Measurements from ENCODE around the gene SLC25A46. TPM values are rescaled to one million over a fixed set of nuclear protein-coding genes. Genes with fewer than 3 reads are reported as not detected.
A peak's percentile ranks its signal among the peaks of the same experiment; 100 is the strongest.
"Not testable (repeated sequence)": the region's sequence is repeated elsewhere in the genome, so short reads cannot be mapped to it uniquely, and the experiment has no call there.

SLC25A46 gene
- total RNA-seq, 1 donor from 2014 or later: 31.9 TPM

DNA sequence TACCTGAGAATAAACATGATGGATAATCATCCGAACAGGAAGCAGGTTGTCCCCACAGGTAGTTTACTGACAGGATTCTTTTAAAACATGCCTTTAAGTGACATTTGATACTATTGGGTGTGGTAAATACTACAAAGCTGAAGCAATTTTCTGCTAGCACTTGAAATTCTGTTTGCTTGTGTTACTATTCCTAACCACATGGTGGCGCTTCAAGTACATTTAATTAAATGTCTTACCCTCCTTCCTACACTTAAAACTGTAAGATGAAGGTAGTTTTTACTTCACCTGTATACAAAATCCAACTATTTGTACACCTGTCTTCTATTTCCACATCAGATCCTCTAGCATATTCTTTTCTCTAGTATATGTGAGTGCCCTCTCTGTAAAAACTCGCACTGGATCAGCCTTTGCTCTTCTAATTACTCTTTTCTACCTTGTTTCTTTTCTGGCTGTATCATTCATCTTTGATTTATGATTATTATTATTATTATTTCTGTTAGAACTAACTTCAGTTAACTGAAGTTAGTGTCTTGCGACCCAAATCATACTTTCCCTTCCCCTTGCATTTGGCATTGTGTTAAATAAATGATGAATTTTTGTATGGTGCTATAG, 18.4 kb downstream of the SLC25A46 start:
- peak; percentile 55 for ATAC-seq

- no peak for ATAC-seq
Observed at GRCh38 chr5:110760158-110760557, 21.4 kb downstream of the SLC25A46 start.

- ATAC-seq: no peak
Observed at GRCh38 chr5:110768138-110768860, 29.5 kb downstream of the SLC25A46 start.

GRCh38 chr5:110769000-110769681, 30.3 kb downstream of the SLC25A46 start:
- peak; percentile 77 for ATAC-seq

GRCh38 chr5:110770286-110770685, 31.5 kb downstream of the SLC25A46 start:
- no peak for ATAC-seq

DNA sequence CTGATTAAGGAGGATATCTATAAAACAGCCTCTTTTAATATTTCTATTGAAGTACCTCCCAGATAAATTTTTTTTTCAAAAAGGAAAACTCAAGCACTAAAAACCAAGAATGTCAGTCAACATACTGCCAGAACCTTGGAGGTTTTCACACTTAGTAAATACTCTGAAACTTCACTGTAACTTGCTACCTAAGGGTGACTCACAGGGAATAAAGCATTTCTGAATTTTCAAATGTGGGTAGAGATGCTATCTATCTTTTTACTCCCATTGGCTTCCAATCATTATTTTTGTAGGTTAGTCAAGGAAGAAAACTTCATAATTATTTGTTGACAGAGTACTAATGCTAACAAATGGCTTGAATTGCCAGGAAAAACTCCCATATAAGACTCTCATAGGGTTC, 46.1 kb downstream of the SLC25A46 start:
- no peak for ATAC-seq

DNA sequence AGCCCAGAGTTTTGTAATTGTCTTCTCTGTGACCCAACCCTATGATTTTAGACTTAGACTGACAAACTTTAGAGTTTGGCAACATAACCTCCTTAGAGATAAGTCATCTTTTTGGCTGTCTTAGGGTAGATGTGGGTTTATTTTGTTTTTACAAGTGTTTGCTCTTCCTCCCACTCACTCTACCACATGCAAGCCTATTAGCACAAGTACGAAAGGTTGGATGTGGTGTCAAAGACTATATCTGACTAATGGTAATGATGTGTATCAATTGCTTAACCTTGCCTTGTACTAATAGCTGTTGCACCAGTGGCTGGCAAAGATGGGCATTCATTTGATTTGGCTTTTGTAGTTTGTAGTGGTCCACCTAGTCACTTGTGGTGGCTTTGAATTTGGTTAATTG, 46.5 kb downstream of the SLC25A46 start:
- ATAC-seq: no peak

DNA sequence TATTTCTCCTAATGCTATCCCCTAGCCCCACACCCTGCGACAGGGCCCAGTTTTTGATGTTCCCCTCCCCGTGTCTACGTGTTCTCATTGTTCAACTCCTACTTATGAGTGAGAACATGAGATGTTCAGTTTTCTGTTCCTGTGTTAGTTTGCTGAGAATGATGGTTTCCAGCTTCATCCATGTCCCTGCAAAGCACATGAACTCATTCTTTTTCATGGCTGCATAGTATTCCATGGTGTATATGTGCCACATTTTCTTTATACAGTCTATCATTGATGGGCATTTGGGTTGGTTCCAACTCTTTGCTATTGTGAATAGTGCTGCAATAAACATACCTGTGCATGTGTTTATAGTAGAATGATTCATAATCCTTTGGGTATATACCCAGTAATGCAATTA, 49.2 kb downstream of the SLC25A46 start:
- ATAC-seq: not testable (repeated sequence)

GRCh38 chr5:110790673-110791072, 51.9 kb downstream of the SLC25A46 start:
- no peak for ATAC-seq

GRCh38 chr5:110802998-110803397, 64.2 kb downstream of the SLC25A46 start:
- ATAC-seq: no peak

- ATAC-seq: peak; percentile 98
Observed at GRCh38 chr5:110803467-110804326, 64.9 kb downstream of the SLC25A46 start.

GRCh38 chr5:110807169-110807568, 68.4 kb downstream of the SLC25A46 start:
- ATAC-seq: no peak

DNA sequence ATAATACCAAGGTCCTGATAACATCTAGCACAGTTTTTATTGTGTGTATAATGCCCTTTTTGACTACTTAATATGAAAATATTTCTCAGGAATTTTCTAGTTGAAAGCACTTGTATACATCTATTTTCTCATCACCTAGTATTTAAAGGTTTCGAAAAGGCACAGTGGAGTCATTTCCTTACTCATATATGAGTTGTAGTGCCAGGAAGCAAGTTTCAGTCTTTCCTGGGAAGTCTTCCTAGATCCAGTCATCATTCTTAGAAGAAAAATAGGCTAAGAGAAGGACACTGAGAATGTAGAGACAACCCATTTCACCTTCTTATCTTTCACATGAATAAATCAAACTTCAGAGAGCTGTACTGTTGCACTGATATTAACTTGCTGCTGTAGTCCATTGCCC, 70.2 kb downstream of the SLC25A46 start:
- no peak for ATAC-seq

Other genes with a start within 250 kb of the SLC25A46 start
- 0.56 TPM for gene TMEM232, start 12.3 kb upstream of the SLC25A46 start, total RNA-seq